DMS 273 treated with DMSO at 0.1 percent for 48 hours (cell line): ENCODE results near the gene SMC4.
"Not testable (repeated sequence)": the region's sequence is repeated elsewhere in the genome, so short reads cannot be mapped to it uniquely, and the experiment has no call there.

Source experiments
- DNase-seq: peaks from one replicate; lab custom pipeline; 2025; lab: John Stamatoyannopoulos, UW

The SMC4 gene

DNA sequence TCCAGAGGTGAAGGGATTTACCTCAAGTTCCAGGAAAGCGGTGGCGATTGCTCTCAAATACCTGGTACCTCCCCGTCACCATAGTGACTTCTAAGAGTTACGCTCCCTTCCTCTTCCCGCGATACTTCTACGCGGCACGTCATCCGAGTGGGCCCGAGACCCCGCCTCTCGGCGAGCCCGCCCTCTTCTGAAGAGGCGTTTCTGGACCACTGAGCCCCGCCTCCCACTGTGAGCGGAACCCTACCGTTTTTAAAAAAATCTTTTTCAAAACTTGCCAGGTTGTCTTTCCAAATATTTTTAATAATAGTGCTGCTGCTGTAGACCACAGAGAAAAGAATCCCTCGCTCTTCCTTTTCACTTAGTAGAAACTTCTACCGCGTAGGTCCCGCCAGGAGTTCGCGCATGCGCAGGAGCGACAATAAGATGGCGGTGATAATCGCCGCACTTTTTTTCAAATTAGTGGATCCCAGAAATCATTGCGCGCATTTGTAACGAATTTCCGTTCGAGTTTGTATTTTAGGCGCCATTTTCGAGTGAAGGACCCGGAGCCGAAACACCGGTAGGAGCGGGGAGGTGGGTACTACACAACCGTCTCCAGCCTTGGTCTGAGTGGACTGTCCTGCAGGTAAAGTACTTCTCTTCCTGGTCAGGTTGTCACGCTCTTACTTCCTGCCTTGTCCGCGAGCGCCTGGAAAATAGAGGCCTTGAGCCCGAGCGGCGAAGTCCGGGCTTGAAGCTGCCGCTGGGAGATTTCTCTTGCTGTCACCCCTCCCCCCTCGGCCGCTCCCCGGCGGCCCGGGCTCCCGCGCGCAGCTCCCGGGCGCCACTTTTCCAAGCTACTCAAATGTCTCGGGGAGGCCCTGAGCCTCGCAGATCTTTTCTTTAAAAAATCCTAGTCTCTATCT lies at the start of gene SMC4, which contains the start of gene IFT80:
Gene SMC4, plus strand, starts transcription at position 526 of the 905 bp plus-strand sequence. CDS start 1,177 bp downstream, outside the sequence.
Gene IFT80, minus strand, starts transcription at position 101 of the 905 bp plus-strand sequence. CDS start 14,625 bp downstream, outside the sequence.
- peak; percentile 93 for DNase-seq

DNA sequence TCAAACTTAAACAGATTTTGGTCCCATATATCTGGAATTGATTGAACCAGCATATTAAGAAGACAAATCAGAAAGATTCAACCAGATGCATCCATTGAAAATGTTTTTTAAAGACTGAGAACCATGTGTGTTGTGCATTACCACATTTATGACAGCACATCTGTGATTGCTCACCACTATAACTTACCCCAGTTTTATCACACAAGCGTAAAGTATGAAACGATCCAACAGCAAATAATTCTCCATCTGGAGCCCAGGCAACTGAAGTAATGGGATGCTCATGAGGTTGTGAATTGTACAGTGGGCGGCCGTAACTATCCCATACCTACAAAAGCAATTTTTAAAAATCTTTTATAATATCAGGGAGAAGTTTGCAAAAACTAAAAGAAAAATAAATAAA lies 43.6 kb upstream of the SMC4 start:
- DNase-seq, result no peak

GRCh38 chr3:160362896-160363295 lies 36.6 kb upstream of the SMC4 start:
- not testable (repeated sequence) for DNase-seq

DNA sequence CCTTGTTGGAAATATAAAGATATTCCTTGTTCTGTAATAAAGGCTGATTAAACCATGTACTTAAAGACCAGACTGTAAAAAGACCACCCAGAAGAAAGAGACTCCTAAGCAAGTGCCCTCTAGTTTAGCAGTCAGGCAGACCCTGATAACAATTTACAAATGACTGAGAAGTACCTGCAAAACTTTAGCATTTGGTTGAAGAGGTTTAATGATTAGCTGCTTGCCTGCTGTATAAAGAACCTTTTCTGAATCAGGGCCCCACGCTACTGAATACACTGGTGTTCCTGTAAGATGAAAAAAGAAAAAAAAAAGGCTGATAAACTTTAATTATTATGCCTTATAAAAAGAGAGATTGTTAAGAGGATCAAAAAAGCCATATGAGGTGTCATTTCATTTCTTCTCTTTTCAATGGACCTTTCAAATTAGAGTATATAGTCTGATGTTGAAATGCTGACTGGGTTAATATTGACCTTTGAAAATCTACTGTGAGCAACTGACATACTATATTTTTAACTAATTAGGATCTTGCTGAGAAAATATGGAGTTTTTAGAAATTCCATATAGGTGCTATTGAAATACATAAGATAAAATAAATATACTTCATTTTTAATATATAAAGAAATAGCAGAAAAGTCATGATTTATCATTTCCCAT lies 33.5 kb upstream of the SMC4 start:
- no peak for DNase-seq

- DNase-seq, result no peak
Observed at GRCh38 chr3:160368804-160369203, 30.6 kb upstream of the SMC4 start.

GRCh38 chr3:160369784-160370183 lies 29.7 kb upstream of the SMC4 start:
- DNase-seq, result no peak

- DNase-seq, result no peak
Observed at GRCh38 chr3:160370987-160371857, 28.2 kb upstream of the SMC4 start.

DNA sequence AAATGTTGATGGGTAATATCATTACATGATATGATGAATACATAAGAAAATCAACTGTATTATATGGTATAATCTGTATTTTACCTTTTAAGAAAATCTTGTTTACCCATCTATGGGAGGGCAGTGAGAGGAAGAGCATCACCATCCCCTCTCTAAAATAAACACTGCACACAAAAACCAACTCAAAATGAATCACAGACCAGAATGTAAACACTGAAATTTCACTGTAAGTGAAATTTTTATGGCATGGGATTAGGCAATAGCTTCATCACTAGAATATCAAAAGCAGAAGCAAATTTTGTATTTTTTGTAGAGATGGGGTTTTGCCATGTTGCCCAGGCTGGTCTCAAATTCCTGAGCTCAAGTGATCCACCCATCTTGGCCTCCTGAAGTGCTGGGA lies 26.7 kb upstream of the SMC4 start:
- no peak for DNase-seq

- no peak for DNase-seq
Observed at GRCh38 chr3:160373655-160374054, 25.8 kb upstream of the SMC4 start.

DNA sequence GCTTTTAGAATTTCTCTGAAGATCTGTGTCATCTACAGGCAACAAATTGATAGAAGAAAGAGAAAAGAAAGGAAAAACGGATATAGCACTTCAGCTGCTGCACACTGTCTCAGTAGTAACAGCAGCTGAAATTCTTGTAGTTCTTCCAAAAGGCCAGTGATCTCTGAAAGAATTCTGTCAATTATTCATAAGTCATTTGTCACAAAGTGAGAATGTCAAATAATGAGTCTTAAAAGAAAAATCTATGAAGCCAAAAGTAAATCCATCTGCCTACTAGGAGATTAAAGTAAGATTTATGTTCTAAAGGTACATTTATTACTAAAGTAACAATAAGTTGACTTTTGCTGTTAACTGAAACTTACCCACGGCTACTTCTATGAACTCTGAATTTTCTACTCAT lies 25.0 kb upstream of the SMC4 start:
- DNase-seq, result no peak

DNA sequence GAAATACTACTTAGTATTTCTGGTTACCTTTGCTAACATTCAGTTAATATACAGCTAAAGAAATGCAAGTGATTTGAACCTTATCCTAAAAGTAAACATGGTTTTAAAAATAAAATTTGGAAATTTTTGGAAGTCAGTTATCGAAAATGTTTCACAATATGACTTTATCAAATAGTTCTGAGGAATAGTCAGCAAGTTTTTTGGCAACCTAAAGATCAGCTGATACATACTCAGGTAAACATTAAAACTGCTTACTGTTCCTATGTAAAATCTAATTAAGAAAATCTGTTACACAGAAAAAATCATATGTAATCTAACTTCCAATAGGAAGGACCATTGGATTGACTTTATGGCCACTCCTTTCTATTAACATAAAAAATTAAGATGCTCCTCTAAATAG lies 24.5 kb upstream of the SMC4 start:
- DNase-seq, result no peak

- DNase-seq, result peak; percentile 35
Observed at GRCh38 chr3:160376681-160377080, 22.8 kb upstream of the SMC4 start.

GRCh38 chr3:160378331-160379109 lies 20.9 kb upstream of the SMC4 start:
- no peak for DNase-seq

DNA sequence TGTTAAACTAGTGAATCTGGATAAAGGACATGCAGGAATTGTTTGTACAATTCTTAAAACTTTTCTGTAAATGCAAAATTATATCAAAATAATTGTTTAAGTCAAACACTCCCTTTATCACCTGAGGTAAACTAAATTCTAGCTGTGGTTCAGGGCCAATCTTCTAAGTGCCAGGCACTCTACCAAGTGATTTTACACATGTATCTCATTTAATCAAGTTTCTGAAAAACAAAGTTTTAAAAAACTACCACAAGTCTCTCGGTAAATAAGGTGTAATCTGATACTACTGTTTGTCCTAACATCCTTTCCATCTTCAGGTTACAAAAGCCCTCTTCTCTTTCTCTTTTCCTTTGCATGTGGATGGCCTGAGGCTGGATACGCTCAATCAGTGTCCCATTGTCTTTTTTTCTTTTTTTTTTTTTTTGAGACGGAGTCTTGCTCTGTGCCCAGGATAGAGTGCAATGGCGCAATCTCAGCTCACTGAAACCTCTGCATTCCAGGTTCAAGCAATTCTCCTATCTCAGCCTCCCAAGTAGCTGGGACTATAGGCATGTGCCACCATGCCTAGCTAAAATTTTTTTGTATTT lies 19.7 kb upstream of the SMC4 start:
- DNase-seq, result no peak

- DNase-seq, result no peak
Observed at GRCh38 chr3:160381470-160381869, 18.0 kb upstream of the SMC4 start.

GRCh38 chr3:160384639-160385318 lies 14.7 kb upstream of the SMC4 start:
- no peak for DNase-seq

DNA sequence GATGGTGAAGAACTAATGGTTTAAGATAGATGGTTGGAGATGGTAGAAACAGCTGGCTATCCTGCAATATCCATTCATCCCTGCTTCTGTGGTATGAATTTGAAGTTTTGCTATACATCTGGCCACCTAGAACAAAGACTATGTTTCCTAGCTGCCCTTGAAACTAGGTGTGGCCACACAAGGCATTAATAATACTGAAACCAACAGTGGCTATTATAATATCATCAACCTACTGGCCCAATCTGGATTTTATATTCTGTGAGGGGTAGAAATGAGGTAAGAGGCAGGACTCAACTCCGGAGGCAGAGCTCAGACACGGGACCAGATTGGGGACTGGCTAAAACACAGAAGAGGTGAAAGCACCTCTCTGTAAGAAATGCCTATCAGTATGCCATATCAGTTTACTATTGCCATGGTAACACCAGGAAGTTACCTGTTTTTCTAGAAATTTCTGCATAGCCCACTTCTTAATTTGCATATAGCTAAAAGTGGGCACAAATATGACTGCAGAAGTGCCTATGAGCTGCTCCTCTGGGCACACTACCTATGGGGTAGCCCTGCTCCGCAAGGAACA lies 8.8 kb upstream of the SMC4 start:
- no peak for DNase-seq

DNA sequence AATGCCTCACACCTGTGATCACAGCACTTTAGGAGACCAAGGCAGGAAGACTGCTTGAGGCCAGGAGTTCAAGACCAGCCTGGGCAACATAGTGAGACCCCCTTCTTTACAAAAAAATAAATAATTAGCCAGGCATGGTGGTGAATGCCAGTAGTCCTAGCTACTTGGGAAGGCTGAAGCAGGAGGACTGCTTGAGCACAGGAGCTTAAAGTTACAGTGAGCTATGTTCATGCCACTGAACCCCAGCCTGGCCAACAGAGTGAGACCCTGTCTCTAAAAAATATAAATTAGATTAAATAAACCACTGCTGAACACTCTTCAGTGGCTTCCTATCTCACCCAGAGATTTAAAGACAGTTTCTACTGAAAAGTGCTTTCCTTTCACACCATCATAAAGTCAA lies 6.7 kb upstream of the SMC4 start:
- DNase-seq, result no peak

DNA sequence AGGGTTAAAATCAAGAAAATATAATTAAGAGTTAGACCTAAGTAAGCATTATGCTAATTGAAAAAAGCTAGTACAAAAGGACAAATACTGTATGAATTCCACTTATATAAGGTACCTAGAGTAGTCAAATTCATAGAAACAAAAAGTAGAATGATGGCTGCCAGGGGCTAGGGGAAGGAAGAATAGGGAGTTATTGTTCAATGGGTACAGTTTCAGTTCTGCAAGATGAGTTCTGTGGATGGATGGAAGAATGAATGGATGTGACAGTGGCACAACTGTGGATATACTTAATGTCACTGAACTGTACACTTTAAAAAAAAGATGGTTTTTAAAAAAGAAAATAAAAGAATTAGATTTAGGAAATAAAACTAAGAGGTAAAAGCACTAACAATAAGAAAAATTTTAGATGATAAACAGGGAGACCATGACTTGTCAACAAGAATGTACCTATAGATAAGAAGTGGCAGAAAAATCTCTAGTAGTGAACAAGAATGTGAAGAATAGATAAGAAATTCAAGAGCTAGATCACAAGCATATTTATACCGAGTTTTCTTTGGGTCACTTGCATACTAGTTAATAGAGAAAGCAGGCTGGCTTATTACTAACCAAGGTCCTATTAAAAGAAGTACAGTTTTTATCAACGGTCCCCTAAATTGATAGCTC lies 6.0 kb upstream of the SMC4 start:
- no peak for DNase-seq

DNA sequence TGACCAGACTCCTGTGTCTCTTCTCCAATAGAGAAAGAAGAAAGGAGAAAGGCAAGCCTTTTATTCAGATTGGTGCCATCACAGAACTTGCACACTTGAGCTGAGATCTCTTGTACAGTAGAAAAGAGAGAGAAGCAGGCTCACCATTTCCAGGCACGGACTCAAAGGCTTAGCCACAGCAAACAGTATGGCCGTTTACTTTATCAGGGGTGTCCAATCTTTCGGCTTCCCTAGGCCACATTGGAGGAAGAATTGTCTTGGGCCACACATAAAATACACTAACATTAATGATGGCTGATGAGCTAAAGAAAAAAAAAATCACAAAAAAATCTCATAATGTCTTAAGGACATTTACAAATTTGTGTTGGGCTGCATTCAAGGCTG lies 5.4 kb upstream of the SMC4 start:
- no peak for DNase-seq
